ENCODE measurements around the gene HOMER3.

GRCh38 chr19:18903156-18904037, 37.6 kb downstream of the HOMER3 start:
- TF ChIP-seq CTCF (IDR thresholded peaks at IDR 0.05) (no peak), POLR2A (IDR thresholded peaks at IDR 0.05) (no peak)

Data from heart left ventricle (tissue), 13 donors.